Stimulated activated naive B cell treated with anti-CD40 and anti-IgM and Interleukin-4, amounts not matched to agents 10 μg/mL and 1 μg/mL and 100 μg/mL, for 72 hours (primary cell): ENCODE measurements around the gene PRAMEF13.
A peak's percentile ranks its signal among the peaks of the same experiment; 100 is the strongest.
"Not testable (repeated sequence)": the region's sequence is repeated elsewhere in the genome, so short reads cannot be mapped to it uniquely, and the experiment has no call there.

Experiments used
- ATAC-seq, 2 donors: fragments of 150-1000 bp; cut with Tn5 transposase; replicated peaks; 2 replicates each; pipeline ENCODE4 v1.10.0; 2021; ENCODE audit warnings: moderate library complexity in 1 of 2
- DNase-seq: peaks from one replicate; pipeline ENCODE4 v3.0.0; 2021
- H3K27ac Mint-ChIP-seq: one replicate; pipeline ENCODE4 v1.8.0; 2022; ENCODE audit warnings: mild to moderate bottlenecking, mixed read lengths
- H3K27me3 Mint-ChIP-seq, 2 donors: one replicate each; pipeline ENCODE4 v1.8.0; 2022; ENCODE audit warnings: mixed read lengths in 2 of 2
- H3K36me3 Mint-ChIP-seq, 2 donors: one replicate each; pipeline ENCODE4 v1.8.0; 2022; ENCODE audit warnings: mixed read lengths in 2 of 2, mild to moderate bottlenecking in 1 of 2
- H3K4me1 Mint-ChIP-seq, 2 donors: one replicate each; pipeline ENCODE4 v1.8.0; 2022; ENCODE audit warnings: mixed read lengths in 2 of 2, mild to moderate bottlenecking in 1 of 2
- H3K4me3 Mint-ChIP-seq, 2 donors: one replicate each; pipeline ENCODE4 v1.8.0; 2022; ENCODE audit warnings: mild to moderate bottlenecking in 2 of 2, mixed read lengths in 2 of 2, moderate library complexity in 1 of 2
- H3K9me3 Mint-ChIP-seq, 2 donors: one replicate each; pipeline ENCODE4 v1.8.0; 2022; ENCODE audit warnings: mixed read lengths in 2 of 2, mild to moderate bottlenecking in 1 of 2

PRAMEF13 gene, protein sequence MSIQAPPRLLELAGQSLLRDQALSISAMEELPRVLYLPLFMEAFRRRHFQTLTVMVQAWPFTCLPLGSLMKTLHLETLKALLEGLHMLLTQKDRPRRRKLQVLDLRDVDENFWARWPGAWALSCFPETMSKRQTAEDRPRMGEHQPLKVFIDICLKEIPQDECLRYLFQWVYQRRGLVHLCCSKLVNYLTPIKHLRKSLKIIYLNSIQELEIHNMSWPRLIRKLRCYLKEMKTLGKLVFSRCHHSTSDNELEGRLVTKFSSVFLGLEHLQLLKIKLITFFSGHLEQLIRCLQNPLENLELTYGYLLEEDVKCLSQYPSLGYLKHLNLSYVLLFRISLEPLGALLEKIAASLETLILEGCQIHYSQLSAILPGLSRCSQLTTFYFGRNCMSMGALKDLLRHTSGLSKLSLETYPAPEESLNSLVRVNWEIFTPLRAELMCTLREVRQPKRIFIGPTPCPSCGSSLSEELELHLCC

DNA sequence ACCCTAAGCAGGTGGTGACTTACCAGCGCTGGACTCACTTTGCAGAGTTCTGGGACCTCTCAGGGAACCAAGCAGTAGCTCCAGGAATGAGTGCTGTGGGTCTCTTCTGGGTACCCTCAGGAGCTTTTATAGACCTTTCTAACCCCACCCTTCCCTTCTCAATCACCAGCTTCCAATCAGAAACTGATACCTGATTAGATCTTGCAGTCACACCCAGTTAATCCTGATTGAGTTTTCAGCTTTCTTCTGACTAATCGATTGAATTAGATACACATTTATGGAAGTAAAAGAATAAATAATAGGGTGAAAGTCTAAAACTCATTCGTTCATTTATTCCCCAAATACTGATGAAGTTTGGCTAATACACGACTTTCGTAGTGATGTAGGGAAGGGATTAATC lies at the start of gene PRAMEF13:
Gene PRAMEF13, minus strand, starts transcription at position 101 of the 400 bp plus-strand sequence. CDS start 1,820 bp downstream, outside the sequence.
- not testable (repeated sequence) for ATAC-seq, H3K4me3 Mint-ChIP-seq, H3K4me1 Mint-ChIP-seq, H3K36me3 Mint-ChIP-seq, H3K27me3 Mint-ChIP-seq, DNase-seq, H3K9me3 Mint-ChIP-seq, H3K27ac Mint-ChIP-seq

DNA sequence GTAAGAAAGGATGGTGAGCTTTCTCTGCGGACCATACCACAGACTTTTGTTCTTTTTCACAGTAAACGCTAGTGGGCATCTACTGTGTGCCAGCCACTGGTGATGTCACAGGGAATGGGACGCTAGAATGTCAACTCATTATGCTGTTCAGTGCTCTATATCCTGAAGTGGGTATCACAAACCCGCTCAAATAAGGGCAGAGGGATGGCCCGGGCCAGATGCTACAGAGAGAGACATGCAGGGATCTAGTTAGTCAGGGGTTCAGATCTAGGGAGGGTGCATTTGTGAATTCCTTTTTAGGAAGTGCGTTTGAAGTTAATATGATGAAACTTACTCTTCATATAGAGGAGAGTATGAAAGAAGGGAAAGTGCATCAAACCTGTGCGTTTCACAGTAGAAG lies 45.9 kb upstream of the PRAMEF13 start:
- not testable (repeated sequence) for DNase-seq, H3K27ac Mint-ChIP-seq, H3K36me3 Mint-ChIP-seq, H3K9me3 Mint-ChIP-seq, H3K27me3 Mint-ChIP-seq, H3K4me3 Mint-ChIP-seq, ATAC-seq, H3K4me1 Mint-ChIP-seq

DNA sequence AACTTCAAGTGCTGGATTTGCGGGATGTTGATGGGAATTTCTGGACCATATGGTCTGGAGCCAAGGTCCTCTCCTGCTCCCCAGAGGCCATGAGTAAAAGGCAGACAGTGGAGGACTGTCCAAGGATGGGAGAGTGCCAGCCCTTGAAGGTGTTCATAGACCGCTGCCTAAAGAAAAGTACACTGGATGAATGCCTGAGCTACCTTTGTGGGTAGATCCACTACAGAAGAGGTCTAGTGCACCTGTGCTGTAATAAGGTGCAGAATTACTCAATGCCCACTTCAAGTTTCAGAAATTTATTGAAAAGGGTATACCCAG lies 45.3 kb upstream of the PRAMEF13 start:
- ATAC-seq, result not testable (repeated sequence)

DNA sequence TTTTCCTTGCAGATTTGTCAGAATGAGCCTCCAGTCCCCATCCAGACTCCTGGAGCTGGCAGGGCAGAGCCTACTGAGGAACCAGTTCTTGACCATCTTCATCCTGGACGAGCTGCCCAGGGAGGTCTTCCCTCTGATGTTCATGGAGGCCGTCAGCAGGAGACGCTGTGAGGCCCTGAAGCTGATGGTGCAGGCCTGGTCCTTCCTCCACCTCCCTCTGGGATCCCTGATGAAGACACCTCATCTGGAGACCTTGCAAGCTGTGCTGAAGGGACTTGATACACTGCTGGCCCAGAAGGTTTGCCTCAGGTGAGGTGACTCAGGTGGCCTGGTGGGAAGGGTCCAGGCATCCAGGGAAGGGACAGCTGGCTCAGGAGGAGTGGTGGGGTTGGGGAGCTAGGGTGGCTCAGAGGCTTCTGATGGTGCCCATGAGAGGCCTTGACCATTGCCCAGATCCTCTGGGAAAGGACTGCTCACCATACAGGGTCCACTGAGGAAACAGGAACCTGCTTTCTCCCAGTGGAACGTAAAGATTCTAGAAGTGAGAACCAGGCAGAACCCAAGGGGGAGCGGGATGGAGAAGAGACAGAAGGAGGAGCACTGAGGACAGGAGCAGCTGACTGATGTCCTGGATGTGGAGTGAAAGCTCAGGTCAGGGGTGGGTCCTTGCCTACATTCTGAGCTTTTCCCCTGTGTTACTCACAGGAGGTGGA lies 44.8 kb upstream of the PRAMEF13 start:
- not testable (repeated sequence) for DNase-seq

More for the DNA sequence above, 45.3 kb upstream of the PRAMEF13 start:
- not testable (repeated sequence) for H3K36me3 Mint-ChIP-seq, H3K4me1 Mint-ChIP-seq, H3K9me3 Mint-ChIP-seq, DNase-seq, H3K27me3 Mint-ChIP-seq, H3K4me3 Mint-ChIP-seq, H3K27ac Mint-ChIP-seq

DNA sequence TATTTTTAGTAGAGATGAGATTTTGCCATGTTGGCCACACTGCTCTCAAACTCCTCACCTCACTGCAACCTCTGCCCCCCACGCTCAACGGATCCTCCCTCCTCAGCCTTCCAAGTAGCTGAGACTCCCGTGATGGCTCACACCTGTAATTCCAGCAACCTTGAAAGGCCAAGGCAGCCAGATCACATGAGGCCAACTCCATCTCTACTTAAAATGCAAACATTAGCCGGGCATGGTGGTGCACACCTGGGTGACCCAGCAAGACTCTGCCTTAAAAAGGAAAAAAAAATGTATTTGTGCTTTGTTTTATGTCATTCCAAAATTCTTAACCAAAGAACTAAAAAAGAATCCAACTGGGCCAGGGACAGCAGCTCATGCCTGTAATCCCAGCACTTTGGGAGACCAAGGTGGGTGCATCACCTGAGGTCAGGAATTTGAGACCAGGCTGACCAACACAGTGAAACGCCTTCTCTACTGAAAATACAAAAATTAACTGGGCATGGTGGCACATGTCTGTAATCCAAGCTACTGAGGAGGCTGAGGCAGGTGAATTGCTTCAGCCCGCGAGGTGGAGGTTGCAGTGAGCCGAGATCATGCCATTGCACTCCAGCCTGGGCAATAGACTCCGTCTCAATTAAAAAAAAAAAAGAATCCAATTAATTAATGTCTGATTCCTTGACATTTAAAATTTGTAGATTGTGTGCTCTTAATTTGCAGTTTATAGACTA lies 42.5 kb upstream of the PRAMEF13 start:
- H3K27ac Mint-ChIP-seq, DNase-seq, H3K9me3 Mint-ChIP-seq, H3K27me3 Mint-ChIP-seq, ATAC-seq, H3K4me1 Mint-ChIP-seq, H3K36me3 Mint-ChIP-seq, H3K4me3 Mint-ChIP-seq: not testable (repeated sequence)

More for the DNA sequence above, 44.8 kb upstream of the PRAMEF13 start:
- ATAC-seq, H3K27me3 Mint-ChIP-seq, H3K4me3 Mint-ChIP-seq, H3K9me3 Mint-ChIP-seq, H3K4me1 Mint-ChIP-seq, H3K27ac Mint-ChIP-seq, H3K36me3 Mint-ChIP-seq: not testable (repeated sequence)

DNA sequence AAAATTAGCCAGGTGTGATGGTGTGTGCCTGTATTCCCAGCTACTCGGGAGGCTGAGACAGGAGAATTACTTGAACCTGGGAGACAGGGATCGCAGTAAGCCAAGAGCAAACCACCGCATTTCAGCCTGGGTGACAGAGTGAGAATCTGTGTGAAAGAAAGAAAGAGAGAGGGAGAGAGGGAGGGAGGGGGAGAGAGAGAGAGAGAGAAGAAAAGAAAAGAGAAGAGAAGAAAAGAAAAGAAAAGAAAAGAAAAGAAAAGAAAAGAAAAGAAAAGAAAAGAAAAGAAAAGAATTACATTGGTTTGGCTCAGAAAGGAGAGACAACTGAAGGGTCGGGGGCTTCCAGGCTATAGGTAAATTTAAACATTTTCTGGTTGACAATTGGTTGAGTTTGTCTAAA lies 38.4 kb upstream of the PRAMEF13 start:
- not testable (repeated sequence) for H3K27ac Mint-ChIP-seq, H3K9me3 Mint-ChIP-seq, H3K4me1 Mint-ChIP-seq, H3K4me3 Mint-ChIP-seq, ATAC-seq, DNase-seq, H3K36me3 Mint-ChIP-seq, H3K27me3 Mint-ChIP-seq

DNA sequence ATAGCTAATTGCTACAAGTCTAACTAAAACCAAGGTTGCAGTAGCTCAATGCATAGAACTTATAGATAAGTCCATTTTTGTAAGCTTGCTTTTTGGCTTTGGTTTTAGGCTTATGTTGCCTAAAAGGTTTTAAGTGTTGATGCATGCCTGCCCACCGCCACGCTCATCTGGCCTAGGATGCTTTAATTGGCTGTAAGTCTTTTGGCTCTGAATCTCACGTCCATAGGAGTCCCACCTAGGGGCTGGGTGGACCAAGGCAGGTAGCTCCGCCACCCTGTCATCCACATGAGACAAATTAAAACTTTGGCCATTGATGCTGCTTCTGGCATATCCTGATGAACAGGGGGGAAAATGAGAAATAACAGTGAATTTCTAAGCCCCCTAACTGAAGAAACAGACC lies 36.4 kb upstream of the PRAMEF13 start:
- ATAC-seq, H3K4me3 Mint-ChIP-seq, H3K27me3 Mint-ChIP-seq, H3K27ac Mint-ChIP-seq, H3K4me1 Mint-ChIP-seq, H3K36me3 Mint-ChIP-seq, DNase-seq, H3K9me3 Mint-ChIP-seq: not testable (repeated sequence)

DNA sequence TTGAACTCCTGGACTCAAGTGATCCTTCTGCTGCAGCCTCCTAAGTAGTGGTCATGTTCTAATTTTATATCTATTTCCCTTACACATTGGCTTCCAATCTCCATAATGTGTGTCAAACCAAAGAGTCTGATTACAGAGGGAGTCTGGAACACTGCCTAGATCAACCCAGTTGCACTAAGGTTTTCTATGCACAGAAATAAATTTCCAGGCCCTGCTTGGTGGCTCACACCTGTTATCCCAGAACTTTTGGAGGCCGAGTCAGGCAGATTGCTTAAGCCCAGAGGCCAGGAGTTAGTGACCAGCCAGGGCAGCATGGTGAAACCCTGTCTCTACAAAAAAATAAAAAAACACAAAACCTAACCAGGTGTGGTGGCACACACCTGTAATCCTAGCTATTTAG lies 32.8 kb upstream of the PRAMEF13 start:
- not testable (repeated sequence) for H3K36me3 Mint-ChIP-seq, H3K4me3 Mint-ChIP-seq, ATAC-seq, H3K4me1 Mint-ChIP-seq, H3K9me3 Mint-ChIP-seq, H3K27me3 Mint-ChIP-seq, DNase-seq, H3K27ac Mint-ChIP-seq

DNA sequence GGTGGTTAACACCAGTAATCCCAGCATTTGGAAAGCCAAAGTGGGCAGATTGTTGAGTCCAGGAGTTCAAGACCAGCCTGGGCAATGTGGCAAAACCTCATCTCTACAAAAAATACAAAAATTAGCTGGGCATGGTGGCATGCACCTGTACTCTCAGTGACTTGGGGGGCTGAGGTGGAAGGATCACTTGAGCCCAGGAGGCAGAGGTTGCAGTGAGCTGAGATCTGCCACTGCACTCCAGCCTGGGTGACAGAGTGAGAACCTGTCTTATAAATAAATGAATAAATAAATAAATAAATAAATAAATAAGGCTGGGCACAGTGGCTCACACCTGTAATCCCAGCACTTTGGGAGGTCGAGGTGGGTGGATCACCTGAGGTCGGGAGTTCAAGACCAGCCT lies 30.8 kb upstream of the PRAMEF13 start:
- not testable (repeated sequence) for H3K27me3 Mint-ChIP-seq

DNA sequence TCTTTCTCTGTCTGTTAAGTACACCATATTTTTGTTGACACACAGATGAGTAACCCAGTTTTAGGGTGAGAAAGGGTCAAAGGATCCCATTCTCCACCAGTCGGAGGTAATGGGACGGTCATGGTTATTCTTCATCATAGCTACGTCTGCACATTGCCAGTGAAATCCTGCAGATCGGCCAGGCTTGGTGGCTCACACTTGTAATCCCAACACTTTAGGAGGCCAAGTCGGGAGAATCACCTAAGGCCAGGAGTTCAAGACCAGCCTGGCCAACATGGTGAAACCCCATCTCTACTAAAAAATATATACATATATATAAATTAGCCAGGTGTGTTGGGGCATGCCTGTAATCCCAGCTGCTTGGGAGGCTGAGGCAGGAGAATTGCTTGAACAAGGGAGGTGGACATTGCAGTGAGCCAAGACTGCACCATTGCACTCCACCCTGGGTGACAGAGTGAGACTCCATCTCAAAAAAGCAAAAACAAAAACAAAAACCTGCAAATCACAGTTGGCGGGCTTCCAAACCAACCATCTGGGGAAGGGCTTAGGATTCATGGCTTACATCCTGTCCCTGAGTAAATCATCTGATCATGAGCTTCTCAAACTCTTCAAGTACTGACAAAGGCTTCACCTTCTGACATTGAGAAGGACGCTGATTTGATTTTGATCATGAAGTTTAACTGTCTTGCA lies 30.0 kb upstream of the PRAMEF13 start:
- ATAC-seq, H3K4me3 Mint-ChIP-seq: not testable (repeated sequence)

More for the DNA sequence above, 30.8 kb upstream of the PRAMEF13 start:
- not testable (repeated sequence) for H3K36me3 Mint-ChIP-seq, H3K4me1 Mint-ChIP-seq, H3K27ac Mint-ChIP-seq, H3K9me3 Mint-ChIP-seq, H3K4me3 Mint-ChIP-seq, ATAC-seq, DNase-seq

DNA sequence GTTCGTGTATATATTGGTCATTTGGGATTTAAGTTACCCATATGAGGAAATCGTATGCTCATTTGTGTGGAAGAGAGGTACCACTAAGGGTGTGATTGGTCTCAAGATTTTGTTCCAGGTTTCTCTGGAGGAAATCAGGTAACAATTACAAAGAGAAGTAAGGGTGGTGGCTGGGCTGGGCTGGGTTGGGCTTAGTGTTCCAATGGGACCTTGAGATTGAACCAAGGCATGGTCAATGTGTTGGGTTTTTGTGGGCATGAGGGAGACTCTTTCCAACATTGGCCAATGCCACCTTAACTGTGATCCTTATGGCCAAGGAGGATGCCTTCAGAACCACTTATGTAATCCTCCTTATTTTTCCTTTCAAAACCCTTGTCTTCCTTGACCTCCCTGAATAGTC lies 29.4 kb upstream of the PRAMEF13 start:
- H3K27ac Mint-ChIP-seq, H3K4me1 Mint-ChIP-seq, ATAC-seq, DNase-seq, H3K4me3 Mint-ChIP-seq, H3K9me3 Mint-ChIP-seq, H3K27me3 Mint-ChIP-seq, H3K36me3 Mint-ChIP-seq: not testable (repeated sequence)

More for the DNA sequence above, 30.0 kb upstream of the PRAMEF13 start:
- not testable (repeated sequence) for H3K4me1 Mint-ChIP-seq, H3K27me3 Mint-ChIP-seq, DNase-seq, H3K9me3 Mint-ChIP-seq, H3K36me3 Mint-ChIP-seq, H3K27ac Mint-ChIP-seq

DNA sequence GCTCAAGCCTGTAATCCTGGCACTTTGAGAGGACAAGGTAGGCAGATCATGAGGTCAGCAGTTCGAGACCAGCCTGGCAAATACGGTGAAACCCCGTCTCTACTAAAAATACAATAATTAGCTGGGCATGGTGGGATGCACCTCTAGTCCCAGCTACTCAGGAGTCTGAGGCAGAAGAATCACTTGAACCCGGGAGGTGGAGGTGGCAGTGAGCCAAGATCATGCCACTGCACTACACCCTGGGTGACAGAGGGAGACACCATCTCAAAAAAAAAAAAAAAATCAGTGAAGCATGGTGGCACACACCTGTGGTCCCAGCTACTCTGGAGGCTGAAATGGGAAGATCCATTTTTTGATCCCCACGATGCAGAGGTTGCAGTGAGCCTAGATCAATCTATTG lies 28.9 kb upstream of the PRAMEF13 start:
- H3K4me1 Mint-ChIP-seq, ATAC-seq, H3K36me3 Mint-ChIP-seq, DNase-seq, H3K9me3 Mint-ChIP-seq, H3K4me3 Mint-ChIP-seq, H3K27me3 Mint-ChIP-seq, H3K27ac Mint-ChIP-seq: not testable (repeated sequence)

DNA sequence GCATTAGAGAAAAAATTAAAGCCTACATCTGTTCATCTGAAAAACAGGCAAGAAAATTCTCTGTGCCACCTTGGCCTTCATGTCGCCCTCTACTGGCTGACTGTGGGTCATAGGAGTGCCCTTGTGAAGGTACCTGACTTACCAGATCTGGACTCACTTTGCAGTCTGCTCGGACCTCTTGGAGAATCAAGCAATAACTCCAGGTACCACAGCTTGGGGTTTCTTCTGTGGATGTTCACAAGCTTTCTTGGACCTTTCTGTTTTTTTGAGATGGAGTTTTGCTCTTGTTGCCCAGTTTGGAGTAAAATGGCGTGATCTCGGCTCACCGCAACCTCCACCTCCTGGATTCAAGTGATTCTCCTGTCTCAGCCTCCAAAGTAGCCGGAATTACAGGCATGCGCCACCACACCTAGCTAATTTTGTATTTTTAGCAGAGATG lies 27.2 kb upstream of the PRAMEF13 start:
- Mint-ChIP-seq H3K36me3 (no peaks in the 10 kb centered on the region), H3K4me3 (no peak overlapping the region), H3K4me1 (no peaks in the 10 kb centered on the region), H3K9me3 (no peaks in the 10 kb centered on the region), H3K27ac (no peak overlapping the region), H3K27me3 (peaks cover 0 to 12% of the 10 kb centered on the region in 2 donors)
- ATAC-seq (peak; percentile 57 to 60), DNase-seq (no peak)
